Activated T-helper 17 cell treated with anti-CD3 and anti-CD28 coated beads, Interleukin-2, amount 50 U/mL, for 72 hours (primary cell): Measurements from ENCODE around the gene CRACR2A. TPM values are rescaled to one million over a fixed set of nuclear protein-coding genes. Genes with fewer than 3 reads are reported as not detected.
A peak's percentile ranks its signal among the peaks of the same experiment; 100 is the strongest.

Source experiments
- ATAC-seq: fragments of 150-1000 bp; cut with Tn5 transposase; replicated peaks from 2 replicates; pipeline ENCODE4 v1.10.0; 2021; ENCODE audit warnings: mild to moderate bottlenecking, moderate library complexity
- H3K27ac Mint-ChIP-seq: one replicate; pipeline ENCODE4 v1.8.0; 2022; ENCODE audit warnings: mixed read lengths
- H3K27me3 Mint-ChIP-seq: one replicate; pipeline ENCODE4 v1.8.0; 2022; ENCODE audit warnings: mixed read lengths
- H3K36me3 Mint-ChIP-seq: one replicate; pipeline ENCODE4 v1.8.0; 2022; ENCODE audit warnings: low read depth, mild to moderate bottlenecking, mixed read lengths
- H3K4me1 Mint-ChIP-seq: one replicate; pipeline ENCODE4 v1.8.0; 2022; ENCODE audit warnings: mixed read lengths
- H3K4me3 Mint-ChIP-seq: one replicate; pipeline ENCODE4 v1.8.0; 2022; ENCODE audit warnings: mild to moderate bottlenecking, mixed read lengths
- H3K9me3 Mint-ChIP-seq: one replicate; pipeline ENCODE4 v1.8.0; 2022; ENCODE audit warnings: mixed read lengths
- total RNA-seq, 2 donors: library from RNA; stranded (reverse); gene quantifications; one replicate each; pipeline ENCODE4 v1.2.3, GENCODE V29; 2022

CRACR2A gene
- total RNA-seq, 2 donors from 2014 or later = 39.4 to 46.3 TPM

DNA sequence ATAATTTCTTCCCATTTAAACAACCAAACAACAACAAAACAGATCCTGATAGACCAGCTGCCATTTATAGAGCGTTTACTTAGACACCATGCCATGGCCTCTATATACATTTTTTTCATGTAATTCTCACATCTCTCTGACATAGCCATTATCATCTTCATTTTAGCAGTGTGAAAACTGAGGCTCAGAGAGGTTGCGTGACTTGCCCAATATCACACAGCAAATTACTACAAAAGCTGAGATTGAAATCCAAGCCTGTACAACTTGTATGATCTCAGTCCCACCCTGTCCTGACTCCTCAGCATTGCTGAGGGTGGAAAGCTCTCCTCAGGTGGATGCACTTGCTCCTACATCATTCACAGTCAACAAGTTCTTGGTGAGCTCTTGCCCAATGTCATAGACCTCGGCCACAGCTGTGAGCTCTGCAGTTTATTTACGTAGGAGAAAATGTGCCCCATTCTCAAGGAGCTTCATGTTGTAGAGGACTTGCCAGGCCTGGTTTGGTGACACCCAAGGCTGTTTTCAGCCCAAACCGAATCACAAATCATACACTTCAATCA is 55.5 kb downstream of the CRACR2A start:
- H3K27ac Mint-ChIP-seq = no peak overlapping the region
- peaks cover 69% of the 10 kb centered on the region for H3K36me3 Mint-ChIP-seq
- no peaks in the 10 kb centered on the region for H3K27me3 Mint-ChIP-seq
- H3K4me3 Mint-ChIP-seq = no peak overlapping the region
- H3K4me1 Mint-ChIP-seq = no peaks in the 10 kb centered on the region
- no peak for ATAC-seq
- no peaks in the 10 kb centered on the region for H3K9me3 Mint-ChIP-seq

DNA sequence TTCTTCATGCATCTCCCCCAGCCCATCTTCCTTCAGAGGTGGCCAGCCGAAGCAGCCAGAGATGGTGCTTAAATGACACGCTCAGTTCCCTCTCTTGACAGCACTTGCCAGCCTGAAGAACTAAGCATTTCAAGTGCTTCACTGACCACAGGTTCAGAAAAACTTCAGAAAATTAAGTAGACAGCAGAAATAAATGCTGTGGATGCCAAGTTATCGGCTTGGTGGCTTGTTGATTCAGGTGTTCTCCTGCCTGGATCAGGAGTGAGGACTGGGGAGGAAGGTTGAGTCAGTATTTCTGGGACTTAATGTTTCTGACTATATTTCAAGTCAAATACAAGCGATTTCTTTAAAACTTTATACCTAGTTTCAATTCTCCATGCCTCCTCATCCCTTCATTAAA is 58.2 kb downstream of the CRACR2A start:
- H3K4me3 Mint-ChIP-seq = no peak overlapping the region
- no peak overlapping the region for H3K27ac Mint-ChIP-seq
- no peak for ATAC-seq
- peaks cover 5% of the 10 kb centered on the region for H3K4me1 Mint-ChIP-seq
- no peaks in the 10 kb centered on the region for H3K9me3 Mint-ChIP-seq
- peaks cover 80% of the 10 kb centered on the region for H3K36me3 Mint-ChIP-seq
- H3K27me3 Mint-ChIP-seq = no peaks in the 10 kb centered on the region

DNA sequence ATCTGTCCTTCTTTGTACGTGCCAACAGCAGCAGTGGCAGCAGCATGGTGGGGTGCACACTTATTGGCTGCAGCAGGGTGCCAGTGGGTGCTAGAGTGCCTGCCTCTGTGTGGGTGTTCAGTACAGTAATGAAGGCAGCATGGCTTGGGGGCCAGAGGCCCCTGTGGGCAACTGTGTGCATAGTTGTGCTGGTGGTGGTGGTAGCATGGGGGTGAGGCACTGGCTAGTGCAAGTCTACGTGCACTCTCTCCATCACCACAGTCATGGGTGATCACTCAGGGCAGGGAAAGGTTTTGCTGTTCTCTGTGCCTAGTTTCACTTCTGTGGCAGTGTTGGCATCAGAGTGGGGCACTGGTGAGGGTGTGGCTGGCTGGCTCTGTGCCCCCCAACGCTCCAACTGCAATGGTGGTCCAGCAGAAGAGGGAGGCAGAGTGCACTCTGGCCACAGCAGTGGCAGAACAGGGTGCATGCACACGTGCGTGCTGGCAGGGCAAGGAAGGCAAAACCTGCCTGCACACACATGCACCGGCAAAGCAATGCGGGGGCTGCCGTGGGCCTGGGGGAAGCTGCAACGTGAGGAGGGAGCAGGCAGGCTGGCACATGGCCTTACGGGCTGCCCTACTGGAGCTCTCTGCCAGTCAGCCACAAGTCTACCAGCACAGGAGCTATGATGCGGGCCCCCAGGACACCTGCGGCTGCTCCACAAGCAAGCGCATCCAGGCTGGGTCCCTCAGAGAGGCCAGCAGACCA is 60.1 kb downstream of the CRACR2A start:
- no peak for ATAC-seq
- Mint-ChIP-seq H3K4me1 (peaks cover 10% of the 10 kb centered on the region), H3K4me3 (no peak overlapping the region), H3K9me3 (no peaks in the 10 kb centered on the region), H3K27ac (no peak overlapping the region), H3K27me3 (no peaks in the 10 kb centered on the region), H3K36me3 (peaks cover 66% of the 10 kb centered on the region)

DNA sequence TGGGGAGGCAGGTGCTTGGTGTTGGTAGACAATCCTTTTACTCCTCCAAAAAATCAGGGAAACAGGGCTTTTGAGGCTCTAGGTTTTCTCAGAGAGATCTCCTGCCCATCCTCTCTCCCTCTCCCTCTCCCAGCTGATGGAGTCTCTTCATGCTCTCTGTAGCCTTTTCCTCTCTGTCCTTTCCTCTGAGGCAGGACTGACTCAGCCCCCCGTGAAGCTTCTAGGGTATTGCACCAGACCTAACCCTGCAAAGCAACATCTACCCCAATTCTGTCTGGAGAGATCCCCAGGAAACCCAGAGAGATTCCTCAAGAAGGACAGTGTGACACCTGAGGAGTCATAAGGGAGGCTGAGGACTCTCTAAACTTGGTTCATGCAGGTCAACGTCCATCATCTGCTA is 66.4 kb downstream of the CRACR2A start:
- Mint-ChIP-seq H3K27ac (peak overlapping the region; percentile 57), H3K4me1 (peaks cover 10% of the 10 kb centered on the region), H3K4me3 (no peak overlapping the region), H3K9me3 (no peaks in the 10 kb centered on the region), H3K36me3 (peaks cover 40% of the 10 kb centered on the region), H3K27me3 (no peaks in the 10 kb centered on the region)
- no peak for ATAC-seq

DNA sequence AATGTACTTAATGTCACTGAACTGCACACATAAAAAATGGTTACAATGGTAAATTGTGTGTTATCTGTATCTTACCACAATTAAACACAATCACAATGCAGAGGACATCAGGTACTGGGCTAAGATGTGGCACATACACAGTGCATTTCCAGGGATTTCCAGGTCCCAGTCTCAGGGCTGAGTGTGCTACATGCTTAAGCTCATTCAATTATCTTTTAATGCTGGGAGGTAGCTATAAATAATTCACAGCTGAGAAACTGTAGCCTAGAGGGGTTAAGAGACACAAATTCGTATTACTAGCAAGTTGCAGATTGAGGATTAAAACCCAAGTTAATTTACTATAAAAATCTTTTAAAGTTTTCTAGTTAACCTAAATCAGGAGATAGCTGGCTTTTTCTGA is 67.1 kb downstream of the CRACR2A start:
- no peak overlapping the region for H3K27ac Mint-ChIP-seq
- no peak for ATAC-seq
- no peaks in the 10 kb centered on the region for H3K27me3 Mint-ChIP-seq
- H3K9me3 Mint-ChIP-seq = no peaks in the 10 kb centered on the region
- H3K4me3 Mint-ChIP-seq = no peak overlapping the region
- peaks cover 10% of the 10 kb centered on the region for H3K4me1 Mint-ChIP-seq
- H3K36me3 Mint-ChIP-seq = peaks cover 40% of the 10 kb centered on the region

GRCh38 chr12:3684449-3685051 is 68.4 kb downstream of the CRACR2A start:
- peaks cover 6% of the 10 kb centered on the region for H3K4me1 Mint-ChIP-seq
- no peak for ATAC-seq
- no peak overlapping the region for H3K4me3 Mint-ChIP-seq
- H3K9me3 Mint-ChIP-seq = no peaks in the 10 kb centered on the region
- H3K36me3 Mint-ChIP-seq = peaks cover 35% of the 10 kb centered on the region
- no peaks in the 10 kb centered on the region for H3K27me3 Mint-ChIP-seq
- H3K27ac Mint-ChIP-seq = no peak overlapping the region

- no peaks in the 10 kb centered on the region for H3K9me3 Mint-ChIP-seq
- peaks cover 39% of the 10 kb centered on the region for H3K36me3 Mint-ChIP-seq
- H3K4me3 Mint-ChIP-seq = no peak overlapping the region
- H3K27ac Mint-ChIP-seq = peak overlapping the region; percentile 75
- no peak for ATAC-seq
- peaks cover under 1% of the 10 kb centered on the region for H3K4me1 Mint-ChIP-seq
- no peaks in the 10 kb centered on the region for H3K27me3 Mint-ChIP-seq
Observed at GRCh38 chr12:3683670-3684069, 69.2 kb downstream of the CRACR2A start.

DNA sequence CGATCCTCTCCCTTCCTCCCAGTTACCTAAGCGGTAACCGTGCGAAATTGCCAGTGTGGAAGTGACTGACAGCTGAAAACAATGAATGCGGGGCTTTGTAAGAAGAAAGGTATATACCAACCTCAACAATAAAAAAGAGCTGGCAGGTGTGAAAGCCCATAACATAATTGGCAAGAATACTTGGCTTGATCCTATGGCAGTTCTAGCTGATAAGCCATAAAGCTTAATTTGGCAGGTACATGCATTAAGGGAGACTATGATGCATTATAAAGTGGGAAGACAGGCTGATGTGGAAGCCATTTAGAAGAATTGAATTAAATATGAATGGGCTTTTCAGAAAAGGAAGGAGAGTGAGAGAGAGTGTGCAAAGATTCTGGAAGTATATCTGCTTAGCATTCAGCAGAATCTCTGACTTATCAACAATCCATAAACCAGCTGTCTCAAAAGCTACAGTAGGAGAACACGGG is 71.3 kb downstream of the CRACR2A start:
- Mint-ChIP-seq H3K9me3 (no peaks in the 10 kb centered on the region), H3K27me3 (no peaks in the 10 kb centered on the region), H3K4me3 (no peak overlapping the region), H3K36me3 (peaks cover 59% of the 10 kb centered on the region), H3K27ac (no peak overlapping the region), H3K4me1 (no peaks in the 10 kb centered on the region)
- ATAC-seq = no peak

DNA sequence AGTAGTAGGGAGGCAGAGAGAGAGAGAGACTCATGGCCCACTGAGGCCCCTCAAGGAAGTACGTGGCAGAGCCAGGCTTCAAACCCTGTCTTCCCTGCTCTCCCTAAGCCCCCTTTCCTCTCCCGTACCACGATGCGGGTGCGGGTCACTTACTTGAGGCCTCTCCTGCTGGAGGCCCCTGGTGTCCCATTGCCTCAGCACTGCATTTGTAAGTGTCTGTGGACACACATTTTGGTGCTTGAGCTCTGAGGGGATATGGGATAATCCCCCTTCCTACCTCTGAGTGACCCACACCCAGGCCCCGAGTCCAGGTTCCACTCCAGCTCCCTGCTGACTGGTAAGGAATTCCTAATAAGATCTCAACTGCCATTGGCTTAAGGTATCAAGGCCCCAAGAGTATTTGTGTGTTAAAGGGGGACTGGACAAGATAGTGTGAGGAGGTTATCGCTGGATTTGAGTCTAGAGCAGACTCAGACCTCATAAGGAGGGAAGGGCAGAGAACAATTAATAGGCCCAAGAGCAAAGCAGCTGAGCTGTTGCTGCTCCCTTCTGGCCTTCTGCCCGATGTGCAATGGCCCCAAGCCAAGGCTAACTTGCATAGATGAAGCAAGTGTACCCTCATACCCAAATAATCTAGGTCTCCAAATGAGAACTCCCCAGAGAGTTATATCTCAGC is 71.9 kb downstream of the CRACR2A start:
- Mint-ChIP-seq H3K36me3 (peaks cover 65% of the 10 kb centered on the region), H3K27me3 (no peaks in the 10 kb centered on the region), H3K4me1 (no peaks in the 10 kb centered on the region), H3K9me3 (no peaks in the 10 kb centered on the region), H3K4me3 (no peak overlapping the region), H3K27ac (no peak overlapping the region)
- ATAC-seq = no peak

DNA sequence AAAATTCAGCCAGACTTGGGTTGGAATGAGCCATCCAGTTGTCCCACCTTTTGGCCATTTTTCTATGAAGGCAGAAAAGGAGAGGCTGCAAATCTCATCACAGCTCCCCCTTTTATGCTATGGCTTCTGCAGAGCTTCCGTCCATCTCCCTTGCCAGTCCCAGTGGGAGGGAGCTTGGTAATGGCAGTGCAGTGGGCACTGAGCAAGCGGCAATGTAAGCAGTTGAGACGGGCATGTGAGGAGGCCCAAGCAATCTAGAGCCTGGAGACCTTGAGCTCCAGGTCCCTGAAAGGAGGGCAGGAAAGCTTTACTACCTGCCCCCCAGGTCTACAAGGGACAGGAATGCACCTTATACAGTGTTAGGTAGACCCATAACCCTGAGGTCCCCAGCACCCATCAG is 73.1 kb downstream of the CRACR2A start:
- no peak for ATAC-seq
- no peaks in the 10 kb centered on the region for H3K4me1 Mint-ChIP-seq

DNA sequence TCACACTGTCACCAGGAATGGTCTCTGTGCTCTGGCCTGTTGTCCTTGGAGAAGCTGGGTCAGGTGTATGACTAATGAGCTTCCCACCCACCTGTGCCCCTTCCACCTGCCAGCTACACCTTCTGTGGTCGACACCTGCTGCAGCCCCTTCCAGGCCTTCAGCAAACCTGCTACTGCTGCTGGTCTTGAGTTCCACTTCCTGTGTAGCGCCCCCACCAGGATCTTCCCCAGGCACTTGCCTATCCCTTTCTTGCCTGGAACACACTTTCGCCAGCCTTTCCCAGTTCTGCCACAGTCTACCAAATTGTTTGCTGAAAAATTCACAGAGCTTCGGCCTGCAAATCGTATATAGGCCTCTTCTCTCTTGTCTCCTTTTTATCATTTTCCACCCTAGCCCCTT is 75.3 kb downstream of the CRACR2A start:
- Mint-ChIP-seq H3K4me1 (no peaks in the 10 kb centered on the region), H3K4me3 (no peak overlapping the region), H3K36me3 (peaks cover 83% of the 10 kb centered on the region), H3K27ac (peak overlapping the region; percentile 11), H3K27me3 (no peaks in the 10 kb centered on the region), H3K9me3 (no peaks in the 10 kb centered on the region)
- no peak for ATAC-seq

More for the DNA sequence above, 73.1 kb downstream of the CRACR2A start:
- Mint-ChIP-seq H3K4me3 (no peak overlapping the region), H3K9me3 (no peaks in the 10 kb centered on the region), H3K27me3 (no peaks in the 10 kb centered on the region), H3K36me3 (peaks cover 66% of the 10 kb centered on the region), H3K27ac (peak overlapping the region; percentile 11)

- no peak for ATAC-seq
- H3K27me3 Mint-ChIP-seq = no peaks in the 10 kb centered on the region
- H3K4me3 Mint-ChIP-seq = no peak overlapping the region
- H3K4me1 Mint-ChIP-seq = no peaks in the 10 kb centered on the region
- no peaks in the 10 kb centered on the region for H3K9me3 Mint-ChIP-seq
- peaks cover 99% of the 10 kb centered on the region for H3K36me3 Mint-ChIP-seq
- H3K27ac Mint-ChIP-seq = peak overlapping the region; percentile 29
Observed at GRCh38 chr12:3673981-3674708, 78.8 kb downstream of the CRACR2A start.

DNA sequence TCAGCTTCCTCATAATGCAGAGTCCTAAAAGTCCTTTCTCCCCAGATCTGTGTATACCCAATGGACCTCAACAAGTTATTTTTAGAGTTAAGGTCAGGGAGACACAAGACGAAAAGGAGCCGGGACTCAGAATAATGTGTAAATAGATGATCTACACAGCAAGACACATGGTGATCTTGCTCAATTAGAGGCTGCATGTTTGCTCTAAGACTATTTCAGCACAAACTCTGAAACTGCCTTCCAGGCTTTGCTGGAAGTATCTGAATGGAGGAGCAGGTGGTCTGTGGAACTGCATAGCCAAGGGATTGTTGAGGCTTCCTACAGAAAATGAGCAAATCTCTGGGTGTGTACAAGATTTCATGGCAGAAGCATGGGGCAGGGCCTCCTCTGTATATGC is 80.8 kb downstream of the CRACR2A start:
- no peaks in the 10 kb centered on the region for H3K9me3 Mint-ChIP-seq
- H3K36me3 Mint-ChIP-seq = peaks cover 99% of the 10 kb centered on the region
- H3K27me3 Mint-ChIP-seq = no peaks in the 10 kb centered on the region
- H3K27ac Mint-ChIP-seq = no peak overlapping the region
- no peak overlapping the region for H3K4me3 Mint-ChIP-seq
- no peak for ATAC-seq
- no peaks in the 10 kb centered on the region for H3K4me1 Mint-ChIP-seq
